GM21381 (cell line): ENCODE data around the gene PKD1L1.

ENCODE experiments used
- ATAC-seq: cut with Tn5 transposase; IDR thresholded peaks from one replicate; pipeline ENCODE4 v1.9.1; 2021; ENCODE audit warnings: mild to moderate bottlenecking, moderate library complexity; ENCODE audit not compliant: unreplicated experiment

The PKD1L1 gene

DNA sequence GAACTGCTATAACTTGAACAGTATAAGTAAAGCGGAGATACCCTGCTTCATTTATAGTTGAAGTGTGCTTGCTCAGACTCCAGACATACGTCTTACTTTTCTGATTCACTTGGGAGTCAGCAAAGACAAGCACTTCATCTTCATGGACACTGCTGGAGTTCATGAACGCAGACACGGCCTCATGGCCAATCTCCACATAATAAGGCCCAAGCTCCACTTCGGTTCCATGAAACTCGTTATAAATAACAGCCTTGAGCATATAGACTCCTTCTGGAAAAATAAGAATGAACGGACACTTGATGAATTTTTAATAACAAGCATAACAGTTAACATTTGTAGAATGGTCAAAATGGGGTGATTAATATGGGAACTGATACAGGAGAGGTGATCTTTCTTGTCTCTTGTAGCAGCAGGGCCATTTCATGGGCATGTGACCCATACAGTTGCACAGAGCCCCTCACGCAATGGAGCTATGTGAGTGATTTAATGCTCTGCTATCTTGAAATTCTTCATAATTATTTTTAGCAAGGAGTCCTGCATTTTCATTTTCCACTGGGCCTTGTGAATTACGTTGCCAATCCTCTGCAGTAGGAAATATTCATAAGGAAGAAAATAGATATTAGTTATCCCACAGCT lies 40.2 kb downstream of the PKD1L1 start:
- no peak for ATAC-seq

DNA sequence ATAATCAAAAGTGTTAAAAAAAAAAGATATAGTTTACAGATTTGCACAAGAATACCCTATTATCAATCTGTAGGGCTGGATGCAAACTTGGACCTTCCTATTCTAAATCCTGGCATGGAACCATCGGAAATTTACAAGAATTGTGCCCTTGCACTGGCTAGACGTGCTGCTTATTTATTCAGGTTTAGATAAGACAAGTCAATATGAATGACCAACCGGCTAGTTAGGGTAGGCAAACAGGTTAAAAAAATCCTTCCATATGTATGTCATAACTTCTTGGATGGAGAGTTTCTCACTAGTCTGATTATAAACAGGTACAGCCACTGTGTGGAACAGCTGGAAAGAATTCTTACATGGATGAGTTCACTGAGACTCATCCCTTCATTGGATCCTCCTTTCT lies 41.4 kb downstream of the PKD1L1 start:
- no peak for ATAC-seq

DNA sequence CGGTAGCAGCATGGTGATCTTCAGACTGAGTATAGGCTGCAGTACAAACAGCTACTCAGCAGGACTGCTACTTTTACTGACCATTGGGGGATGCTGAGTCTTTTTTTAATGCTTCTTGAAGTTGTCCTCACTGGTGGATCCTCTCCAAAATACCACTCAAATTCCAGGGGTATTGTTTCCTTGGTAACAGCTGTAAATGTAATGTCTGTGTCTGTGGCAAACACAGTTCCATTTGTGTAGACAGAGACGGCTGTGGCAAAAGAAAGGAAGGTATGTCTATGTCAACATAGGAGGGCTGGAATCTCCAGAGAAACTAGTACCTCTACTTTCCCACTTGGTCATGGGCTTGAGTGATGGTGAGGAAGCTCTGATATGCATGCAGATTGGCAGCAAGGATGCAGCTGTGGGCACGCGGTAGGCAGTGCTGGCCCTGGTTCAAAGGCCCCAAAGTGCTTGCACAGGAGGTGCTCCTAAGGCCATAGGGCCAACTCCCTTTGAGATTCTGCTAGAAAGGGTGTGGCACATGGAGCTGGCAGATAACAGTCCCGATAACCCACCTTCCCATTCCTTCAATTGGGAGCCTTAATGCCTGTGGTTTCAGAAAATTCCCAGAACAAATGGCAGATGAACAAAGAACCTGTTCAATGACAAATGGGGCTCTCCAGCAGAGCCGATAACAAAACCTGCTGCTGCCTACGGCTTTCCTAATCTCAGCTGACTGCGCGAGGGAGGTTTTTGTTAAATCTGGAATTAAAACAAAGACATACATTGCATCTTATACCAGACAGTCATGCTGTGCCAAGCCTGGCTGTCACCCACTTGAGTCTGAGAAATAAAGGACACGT lies 43.0 kb downstream of the PKD1L1 start:
- ATAC-seq = no peak

DNA sequence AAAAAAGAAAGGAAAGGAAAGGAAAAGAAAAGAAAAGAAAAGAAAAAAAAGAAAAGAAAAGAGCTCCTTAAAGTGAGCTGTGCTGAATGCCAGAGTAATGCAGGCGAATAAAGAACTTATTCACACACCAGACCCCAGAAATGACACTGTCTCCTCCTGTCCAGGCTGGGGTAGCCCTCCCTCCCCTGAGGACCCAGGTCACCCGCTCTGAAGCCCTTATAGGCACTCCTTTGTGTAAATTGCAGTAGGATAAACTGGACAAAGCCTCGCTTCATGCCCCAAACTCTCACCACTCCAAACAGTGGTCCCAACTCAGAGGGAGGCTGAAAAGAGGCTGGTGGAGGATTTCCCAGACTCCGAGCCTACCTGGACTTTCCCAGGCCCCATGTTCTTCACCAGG lies 46.3 kb downstream of the PKD1L1 start:
- ATAC-seq = no peak

DNA sequence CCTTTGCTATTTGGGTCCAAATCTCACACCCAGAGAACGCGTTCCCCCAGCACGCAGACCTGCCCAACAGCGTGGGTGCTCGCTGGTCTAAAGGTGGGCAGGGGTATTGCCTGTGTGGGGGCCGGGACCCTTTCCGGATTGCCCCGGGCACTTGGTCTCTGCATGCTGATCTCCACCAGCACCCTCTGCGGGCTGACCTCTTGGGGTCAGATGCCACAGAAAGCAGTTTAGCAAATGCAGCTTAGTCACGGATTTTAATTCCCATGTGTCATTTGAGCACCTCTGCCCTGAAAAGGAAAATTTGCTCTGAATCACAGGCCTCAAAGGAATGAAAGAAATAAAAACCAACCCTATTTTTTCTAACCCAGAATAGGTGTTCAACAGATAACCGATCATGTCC lies 46.7 kb downstream of the PKD1L1 start:
- ATAC-seq = no peak

DNA sequence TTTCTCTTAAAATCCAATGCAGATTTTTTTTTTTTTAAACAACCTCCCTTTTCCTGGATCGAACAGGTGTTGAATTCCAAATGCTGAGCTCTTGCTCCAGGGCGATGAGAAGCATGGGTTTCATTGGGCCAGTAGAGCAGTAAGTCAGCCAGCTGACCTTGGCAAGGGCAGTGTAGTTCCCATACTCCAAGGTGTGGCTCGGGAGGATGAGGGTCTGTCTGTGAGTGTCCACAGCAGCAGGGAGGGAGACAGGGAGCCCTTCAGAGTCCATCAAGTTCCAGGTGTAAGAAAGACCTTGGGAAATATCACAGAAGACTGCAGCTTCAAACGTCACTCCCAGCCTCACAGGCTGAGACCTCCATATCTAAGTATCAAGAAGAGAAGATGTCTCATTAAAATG lies 50.4 kb downstream of the PKD1L1 start:
- ATAC-seq = no peak

DNA sequence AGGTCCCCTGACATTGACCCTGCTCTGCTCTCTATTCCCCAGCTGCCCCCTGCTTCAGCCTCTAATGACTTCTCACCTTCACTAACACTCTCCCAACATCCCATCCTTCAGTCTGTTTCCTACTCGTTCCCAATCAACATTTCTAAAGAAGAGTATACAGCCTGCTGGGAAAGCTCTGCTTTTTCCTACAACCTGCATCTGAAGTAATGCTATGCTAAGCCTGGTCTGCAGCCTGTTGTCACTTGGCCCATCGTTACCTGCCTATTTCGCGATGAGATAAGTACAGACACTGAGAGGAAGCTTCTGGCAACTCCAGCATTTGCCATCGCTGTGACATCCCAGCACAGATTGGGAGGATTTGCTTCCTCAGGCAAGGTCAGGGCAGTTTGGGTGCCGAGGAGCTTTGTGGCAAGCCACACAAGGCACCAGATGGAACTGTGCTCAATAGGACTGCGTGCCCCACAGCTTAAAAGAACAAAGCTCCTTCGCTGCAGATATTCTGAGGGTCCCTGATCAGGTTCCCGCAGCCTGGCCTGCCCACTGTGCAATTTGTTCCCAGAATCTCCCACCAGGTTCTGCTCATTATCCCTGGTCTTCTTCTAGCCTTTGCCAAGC lies 51.4 kb downstream of the PKD1L1 start:
- no peak for ATAC-seq

DNA sequence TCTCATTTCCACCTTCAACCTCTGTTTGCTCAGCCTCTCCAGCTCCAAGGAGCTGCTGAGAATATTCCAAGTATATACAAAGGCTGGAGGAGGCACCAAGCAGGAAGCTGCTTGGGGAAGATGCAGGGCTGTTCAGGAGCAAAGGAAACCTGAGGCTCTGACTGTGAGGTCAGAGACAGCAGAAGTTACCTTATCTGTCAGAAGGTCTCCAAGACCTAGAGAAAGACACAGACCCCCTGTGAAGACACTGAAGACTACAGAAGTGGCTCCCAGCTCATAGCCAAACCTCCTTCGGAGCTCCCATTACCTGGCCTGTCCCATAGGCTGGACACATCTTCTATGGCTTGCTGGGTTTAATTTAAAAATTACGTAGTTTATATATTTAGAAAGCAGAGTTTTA lies 53.2 kb downstream of the PKD1L1 start:
- no peak for ATAC-seq

DNA sequence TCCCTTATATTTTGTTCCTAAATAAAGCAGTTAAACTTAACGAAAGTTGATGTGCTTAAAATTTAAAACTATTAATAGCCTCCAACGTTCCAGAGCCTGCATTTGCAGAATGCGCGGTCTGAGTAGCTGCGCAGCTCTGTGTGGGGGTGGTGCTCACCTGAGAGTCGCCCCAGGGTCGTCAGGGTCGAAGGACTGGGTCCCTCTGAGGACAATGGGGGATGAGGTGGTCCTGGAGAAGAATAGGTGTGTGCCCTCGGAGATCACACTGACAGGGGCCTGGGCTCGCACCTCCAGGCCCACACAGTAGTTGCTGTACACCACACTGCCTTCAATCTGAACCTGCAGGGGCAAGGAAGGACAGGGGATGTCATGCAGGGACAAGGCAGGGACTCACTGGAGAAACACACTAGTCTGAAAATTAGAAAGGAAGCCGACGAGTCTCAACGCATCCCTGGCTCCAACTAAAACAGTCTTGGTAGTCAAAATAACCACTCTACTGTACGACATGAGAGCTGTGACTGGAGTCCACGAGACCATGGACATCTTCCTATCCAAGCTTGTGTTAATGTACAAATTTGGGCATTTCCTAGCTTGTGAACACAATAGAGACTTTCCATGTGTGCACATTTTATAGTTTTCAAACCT lies 54.4 kb downstream of the PKD1L1 start:
- no peak for ATAC-seq

DNA sequence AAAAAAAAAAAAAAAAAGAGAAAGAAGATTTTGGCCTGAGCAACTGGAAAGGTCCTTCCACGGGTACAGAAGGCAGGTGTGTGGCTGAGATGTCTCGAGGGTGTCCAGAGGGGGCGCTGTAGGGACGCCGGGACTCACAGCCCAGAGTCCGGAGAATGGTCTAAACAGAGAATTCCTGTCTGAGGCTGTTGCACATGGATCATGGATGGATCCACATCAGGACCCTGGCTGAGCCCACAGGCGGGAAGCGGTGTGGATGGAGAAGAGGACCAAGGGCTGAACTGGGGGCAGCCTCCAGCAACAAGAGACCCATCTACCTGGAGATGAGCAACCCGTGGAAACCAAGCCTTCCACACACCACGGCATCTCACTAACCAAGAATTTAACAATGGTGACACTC lies 55.0 kb downstream of the PKD1L1 start:
- ATAC-seq = no peak

DNA sequence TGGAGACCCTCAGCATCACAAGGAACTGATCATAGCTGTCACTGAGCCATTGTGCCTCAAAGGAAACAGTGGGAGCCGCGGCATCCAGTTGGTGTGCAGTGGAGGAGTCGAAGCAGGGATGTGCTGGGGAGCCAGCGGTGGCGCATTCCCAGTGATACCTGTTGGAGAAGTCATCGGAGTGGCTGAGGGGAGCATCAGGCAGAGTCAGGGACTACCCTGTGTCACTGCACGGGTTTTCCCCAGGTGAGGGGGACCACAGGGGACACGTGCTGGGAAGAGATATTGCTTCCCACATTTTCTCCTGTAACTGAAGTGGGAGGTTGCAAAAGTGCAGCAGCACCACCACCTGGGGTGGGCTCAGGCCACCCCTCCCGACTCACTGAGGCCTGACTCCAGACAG lies 57.7 kb downstream of the PKD1L1 start:
- no peak for ATAC-seq

DNA sequence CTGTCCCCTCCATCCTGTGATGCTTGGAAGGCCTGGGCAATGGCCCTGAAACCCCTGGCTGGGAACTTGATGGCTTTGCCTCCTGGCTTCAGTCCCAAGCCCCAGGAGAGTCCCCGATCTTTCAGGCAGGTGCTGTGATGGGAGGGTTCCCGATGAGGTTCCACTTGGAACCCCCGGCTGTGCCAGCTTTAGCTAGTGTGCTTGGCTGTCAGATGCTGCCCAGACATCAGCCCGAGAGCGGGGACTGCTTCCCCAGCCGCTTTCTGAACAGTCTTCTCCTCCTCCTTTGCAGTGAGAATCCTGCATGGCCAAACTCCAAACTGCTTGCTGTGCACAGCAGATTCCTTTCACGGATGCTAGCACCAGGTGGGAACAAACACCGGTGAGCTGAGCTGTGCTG lies 58.1 kb downstream of the PKD1L1 start:
- ATAC-seq = no peak

DNA sequence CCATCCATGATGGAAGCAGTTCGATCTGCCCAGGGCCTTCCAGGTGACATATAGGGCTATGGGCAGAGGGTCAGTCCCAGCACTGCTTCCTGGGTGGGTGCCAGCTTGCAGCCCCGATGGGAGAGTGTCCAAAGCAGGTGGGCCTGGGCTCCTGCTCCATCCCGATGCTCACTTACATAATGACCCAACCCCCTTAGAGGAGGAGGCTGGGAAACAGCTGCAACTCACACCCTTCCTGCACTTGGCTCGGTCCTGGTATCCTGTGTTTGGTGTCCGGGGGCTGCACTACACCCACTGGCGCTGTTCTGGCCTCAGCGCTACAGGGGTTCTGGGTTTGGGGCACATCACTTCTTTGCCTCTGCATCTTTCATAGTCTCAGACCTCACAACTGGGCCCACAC lies 58.5 kb downstream of the PKD1L1 start:
- ATAC-seq = no peak

DNA sequence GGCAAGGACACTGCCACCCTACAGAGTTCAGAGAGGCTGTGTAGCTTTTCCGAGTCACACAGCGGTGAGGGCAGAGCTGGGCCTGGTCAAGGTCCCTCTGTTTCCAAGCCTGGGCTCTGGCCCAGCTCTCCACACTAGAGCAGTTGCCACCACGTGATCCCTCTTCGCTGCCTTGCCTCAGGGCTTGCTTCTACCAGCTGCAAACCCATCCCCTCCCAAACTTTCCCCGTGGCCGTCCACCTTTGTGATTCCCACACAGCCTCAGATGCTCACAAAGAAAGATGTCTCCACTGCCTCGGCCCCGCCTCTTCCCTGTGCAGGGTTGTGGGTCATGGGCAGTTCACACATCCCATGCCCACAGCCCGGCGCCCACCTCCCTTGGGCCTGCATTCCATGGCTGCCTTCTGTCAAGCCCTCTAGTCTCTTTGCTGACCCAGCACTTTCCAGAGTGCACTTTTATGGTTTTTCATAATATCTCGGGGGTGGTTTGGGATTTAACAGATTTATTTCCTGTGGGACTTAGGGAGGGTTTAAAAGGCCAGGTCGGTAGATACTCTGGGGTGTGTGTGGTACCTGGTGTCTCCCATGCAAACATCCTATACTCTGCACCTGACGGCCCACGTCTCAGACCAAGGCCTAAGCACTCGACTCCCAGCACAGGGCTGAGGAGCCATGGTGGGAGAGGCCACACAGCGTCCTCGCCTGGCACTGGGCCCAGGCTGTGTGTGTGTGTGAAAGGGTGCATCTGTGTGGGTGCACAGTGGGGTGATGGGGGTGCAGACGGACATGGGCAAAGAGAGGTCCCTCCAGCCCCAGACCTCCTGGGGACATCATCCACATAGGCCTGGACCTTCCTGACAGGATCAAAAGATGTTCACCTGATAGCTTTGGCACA lies 59.6 kb downstream of the PKD1L1 start:
- no peak for ATAC-seq

DNA sequence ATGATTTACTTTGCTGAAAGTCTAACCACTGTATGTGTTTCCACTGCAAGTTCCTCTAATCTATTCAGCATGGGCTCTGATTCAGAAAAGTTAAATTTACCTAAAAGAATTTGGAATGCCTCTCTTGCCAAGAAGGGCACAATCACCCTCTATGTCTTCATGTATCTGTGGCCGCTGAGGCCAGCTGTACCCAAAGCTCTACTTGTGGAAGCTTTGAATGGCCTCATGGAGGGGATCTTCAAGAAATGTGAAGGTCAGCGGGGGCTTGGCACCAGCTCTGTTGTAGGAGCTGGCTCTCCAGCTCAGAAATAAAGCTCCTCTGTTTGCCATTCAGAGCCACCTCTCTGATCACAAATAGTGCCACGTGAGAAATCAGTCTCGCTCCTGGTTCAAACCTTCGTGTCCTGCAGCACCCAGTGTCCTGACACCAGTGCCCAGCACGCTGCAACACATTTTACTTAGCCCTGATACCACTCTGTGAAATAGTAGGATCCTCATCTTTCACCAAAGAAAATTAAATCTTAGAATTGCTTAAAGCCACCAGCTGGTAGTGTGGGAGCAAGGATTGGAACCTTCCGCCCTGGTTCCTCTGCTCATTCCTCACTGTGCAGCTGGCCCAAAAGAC lies 61.1 kb downstream of the PKD1L1 start:
- no peak for ATAC-seq

DNA sequence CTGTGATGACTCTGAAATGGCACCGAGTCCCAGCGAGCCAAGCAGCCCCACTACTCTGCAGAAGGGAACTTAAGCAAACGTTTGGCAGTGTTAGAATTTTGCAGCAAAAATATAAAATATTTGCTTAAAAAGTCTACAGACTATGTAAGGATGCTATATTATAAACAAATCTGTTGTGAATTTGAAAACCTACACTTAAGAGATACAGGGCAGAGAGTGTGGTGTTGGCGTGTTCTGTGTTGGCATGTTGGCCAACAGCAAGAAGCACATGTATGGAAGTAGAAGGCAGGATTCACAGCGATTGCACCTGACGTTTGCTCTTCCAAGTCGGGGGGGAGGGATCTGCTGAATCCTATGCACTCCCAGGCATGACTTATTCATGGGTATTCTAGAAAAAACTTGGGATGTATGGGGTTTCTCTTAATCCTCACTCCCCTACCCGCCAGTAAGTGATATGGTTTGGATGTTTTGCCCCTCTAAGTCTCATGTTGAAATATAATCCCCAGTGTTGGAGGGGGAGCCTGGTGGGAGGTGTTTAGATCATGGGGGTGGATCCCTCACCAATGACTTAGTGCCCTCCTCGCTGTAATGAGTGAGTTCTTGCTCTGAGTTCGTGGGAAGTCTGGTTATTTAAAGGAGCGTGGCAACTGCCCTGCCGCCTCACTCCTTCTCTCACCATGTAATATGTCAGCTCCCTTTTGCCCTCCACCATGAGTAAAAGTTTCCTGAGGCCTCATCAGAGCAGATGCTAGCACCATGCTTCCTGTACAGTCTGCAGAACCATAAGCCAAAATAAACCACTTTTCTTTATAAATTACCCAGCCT lies 62.1 kb downstream of the PKD1L1 start:
- ATAC-seq = no peak

DNA sequence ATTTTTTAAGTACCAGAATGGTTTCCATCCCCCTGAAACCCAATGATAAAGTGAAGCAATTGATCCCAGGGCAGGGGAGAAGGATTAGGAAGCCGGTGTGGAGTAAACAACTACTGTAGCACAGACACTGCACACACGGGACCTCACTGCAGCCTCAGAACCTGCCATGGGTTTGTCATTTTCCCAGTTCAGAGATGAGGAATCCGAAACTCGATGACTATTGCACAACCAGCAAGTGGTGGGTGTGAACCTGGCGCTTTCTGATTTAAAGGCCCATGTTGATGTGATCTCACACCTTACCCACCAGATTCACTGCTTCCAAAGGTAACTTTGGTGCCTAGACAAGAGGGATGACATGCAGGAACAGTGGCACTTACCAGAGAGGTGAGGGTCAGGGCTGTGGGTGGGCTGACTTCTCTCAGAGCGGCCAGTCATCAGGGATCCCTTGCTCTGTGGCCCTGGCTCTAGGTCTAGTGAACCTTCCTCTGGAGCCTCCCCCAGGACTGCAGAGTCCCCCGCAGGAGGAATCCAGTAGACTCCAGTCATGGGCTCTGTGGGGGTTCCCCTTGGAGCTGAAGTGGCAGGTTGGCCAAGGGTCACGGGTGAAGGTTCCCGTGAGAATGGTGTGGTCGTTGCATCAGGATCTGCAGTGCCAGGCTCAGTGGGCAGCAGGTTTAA lies 62.8 kb downstream of the PKD1L1 start:
- no peak for ATAC-seq

DNA sequence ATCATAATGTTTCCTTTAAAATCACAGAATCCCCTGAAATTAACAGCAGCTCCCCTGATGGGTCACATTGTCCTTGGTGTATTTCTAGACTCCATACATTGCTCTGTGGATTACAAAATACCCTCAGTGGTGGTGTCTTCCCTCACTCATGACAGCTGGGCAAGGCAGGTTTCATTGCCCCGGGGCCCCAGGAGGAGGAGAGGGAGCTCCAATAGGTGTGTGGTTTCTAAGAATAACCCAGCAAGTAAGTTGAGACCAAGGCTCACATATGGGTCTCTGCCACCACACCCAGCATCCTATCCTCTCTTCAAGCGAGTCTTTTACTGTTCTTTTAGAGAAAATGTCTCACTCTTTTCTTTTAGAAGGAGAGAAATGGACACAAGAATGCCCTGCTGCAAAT lies 63.6 kb downstream of the PKD1L1 start:
- ATAC-seq = no peak

DNA sequence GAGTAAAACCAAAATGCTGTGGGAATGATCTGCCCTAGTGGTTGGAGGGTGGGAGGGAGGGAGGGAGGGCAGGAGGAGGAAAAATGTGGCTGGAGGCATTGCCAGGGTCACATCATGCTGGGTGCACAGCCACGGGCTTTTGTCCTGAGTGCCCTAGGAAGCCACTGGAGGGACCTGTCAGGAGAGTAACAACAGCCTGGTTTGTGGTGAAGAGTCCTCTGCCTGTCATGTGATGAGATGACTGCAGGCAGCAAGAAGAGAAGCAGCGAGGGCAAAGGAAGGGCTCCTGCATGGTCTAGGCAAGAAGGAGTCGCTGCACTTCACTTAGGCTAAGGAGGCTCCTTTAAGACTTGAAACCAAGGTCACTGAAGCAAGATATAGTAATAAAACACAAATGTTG lies 65.6 kb downstream of the PKD1L1 start:
- ATAC-seq = no peak
